Hepatocyte (in vitro differentiated cells): Measurements from ENCODE around the gene MMP15. TPM values are rescaled to one million over a fixed set of nuclear protein-coding genes. Genes with fewer than 3 reads are reported as not detected.
A peak's percentile ranks its signal among the peaks of the same experiment; 100 is the strongest.

Experiments
- DNase-seq: peaks from one replicate; pipeline ENCODE4 v3.0.0-alpha.2; 2016; ENCODE audit warnings: low spot score
- H2AFZ ChIP-seq: fragments of 200-600 bp; sonication (generic); 2 replicates; pipeline ENCODE4 v1.6.0; 2016; ENCODE audit warnings: antibody characterized with exemption, mild to moderate bottlenecking
- H3K27ac ChIP-seq: fragments of 200-600 bp; sonication (generic); 2 replicates; pipeline ENCODE4 v1.5.1; 2016; ENCODE audit warnings: mild to moderate bottlenecking
- H3K27me3 ChIP-seq: fragments of 200-600 bp; sonication (generic); 2 replicates; pipeline ENCODE4 v1.6.1; 2016
- H3K36me3 ChIP-seq: fragments of 200-600 bp; sonication (generic); replicated peaks from 2 replicates; pipeline ENCODE4 v1.5.1; 2016; ENCODE audit warnings: low read depth; ENCODE audit not compliant: insufficient read depth
- H3K4me1 ChIP-seq: fragments of 200-600 bp; sonication (generic); 2 replicates; pipeline ENCODE4 v1.5.1; 2016; ENCODE audit warnings: mild to moderate bottlenecking, moderate library complexity; ENCODE audit not compliant: insufficient read depth
- H3K4me2 ChIP-seq: fragments of 200-600 bp; sonication (generic); 2 replicates; pipeline ENCODE4 v1.6.0; 2016
- H3K4me3 ChIP-seq: fragments of 200-600 bp; sonication (generic); 2 replicates; pipeline ENCODE4 v1.5.1; 2016; ENCODE audit warnings: mild to moderate bottlenecking
- H3K79me2 ChIP-seq: fragments of 200-600 bp; sonication (generic); 2 replicates; pipeline ENCODE4 v1.6.0; 2017; ENCODE audit warnings: mild to moderate bottlenecking
- H3K9me2 ChIP-seq: fragments of 200-600 bp; sonication (generic); replicated peaks from 2 replicates; pipeline ENCODE4 v1.6.0; 2017; ENCODE audit warnings: mild to moderate bottlenecking; ENCODE audit not compliant: insufficient read depth
- H3K9me3 ChIP-seq: fragments of 200-600 bp; sonication (generic); 2 replicates; pipeline ENCODE4 v1.5.1; 2016; ENCODE audit warnings: low read depth, mild to moderate bottlenecking
- H4K20me1 ChIP-seq: fragments of 200-600 bp; sonication (generic); 2 replicates; pipeline ENCODE4 v1.6.0; 2016; ENCODE audit warnings: mild to moderate bottlenecking; ENCODE audit not compliant: insufficient read depth, poor library complexity, severe bottlenecking
- EZH2 ChIP-seq: fragments of 200-600 bp; sonication (generic); IDR thresholded peaks from 2 replicates; pipeline ENCODE4 v1.6.1; 2016; ENCODE audit warnings: antibody characterized with exemption, mild to moderate bottlenecking, borderline replicate concordance
- EZH2phosphoT487 ChIP-seq: fragments of 200-600 bp; sonication (generic); IDR thresholded peaks from one replicate; pipeline ENCODE4 v1.6.1; 2018; ENCODE audit warnings: antibody characterized with exemption, mild to moderate bottlenecking, low read depth, moderate library complexity; ENCODE audit not compliant: unreplicated experiment, severe bottlenecking
- WGBS: methylation state at CpG from one replicate; pipeline ENCODE4 v1.1.6; 2016; ENCODE audit warnings: low lambda C conversion rate; ENCODE audit errors: missing lambda C conversion rate; 5-methylcytosine and 5-hydroxymethylcytosine counted together
- polyA plus RNA-seq: library from polyadenylated mRNA; unstranded; fragments of >200 nt; fragmentation: Nextera tagmentation; extraction: Ambion mirVana; gene quantifications from 2 replicates; pipeline ENCODE4 v1.2.1, GENCODE V29; 2016
- total RNA-seq: library from RNA; depleted of rRNA; stranded (reverse); fragments of >200 nt; gene quantifications from 2 replicates; pipeline ENCODE4 v1.2.3, GENCODE V29; 2014
- TF ChIP-seq, protein P1 (sequence below): fragments of 200-600 bp; sonication (generic); IDR thresholded peaks from 2 replicates; pipeline ENCODE4 v1.5.1; 2016; ENCODE audit warnings: antibody characterized with exemption, mild to moderate bottlenecking; ENCODE audit not compliant: poor library complexity

MMP15 gene
- total and polyA plus RNA-seq, 2 experiments from 2014 or later, result 39.0 to 56.1 TPM

DNA sequence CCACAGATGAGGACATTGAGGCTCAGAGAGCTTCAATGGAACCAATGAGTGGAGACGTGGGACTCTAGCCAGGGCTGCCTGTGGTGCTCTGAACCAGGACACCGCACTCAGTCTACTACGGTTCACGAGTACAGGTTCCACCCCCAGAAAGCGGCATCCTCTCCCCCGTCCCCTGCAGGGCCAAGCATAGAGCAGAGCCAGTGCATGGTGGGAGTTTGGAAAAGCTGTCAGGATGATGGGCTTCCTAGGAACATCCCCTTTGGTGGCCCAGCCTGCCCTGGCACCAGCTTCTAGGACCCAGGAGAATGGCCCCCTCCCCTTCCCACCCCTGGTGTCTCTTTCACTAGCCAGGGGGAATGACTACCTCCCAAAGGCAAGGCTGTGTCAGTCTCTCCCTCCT lies 33.5 kb upstream of the MMP15 start:
- Histone ChIP-seq H3K27ac (no peak overlapping the region), H3K4me3 (no peak overlapping the region)
- 93% methylated on average over 6 of the region's 6 CpGs for WGBS

DNA sequence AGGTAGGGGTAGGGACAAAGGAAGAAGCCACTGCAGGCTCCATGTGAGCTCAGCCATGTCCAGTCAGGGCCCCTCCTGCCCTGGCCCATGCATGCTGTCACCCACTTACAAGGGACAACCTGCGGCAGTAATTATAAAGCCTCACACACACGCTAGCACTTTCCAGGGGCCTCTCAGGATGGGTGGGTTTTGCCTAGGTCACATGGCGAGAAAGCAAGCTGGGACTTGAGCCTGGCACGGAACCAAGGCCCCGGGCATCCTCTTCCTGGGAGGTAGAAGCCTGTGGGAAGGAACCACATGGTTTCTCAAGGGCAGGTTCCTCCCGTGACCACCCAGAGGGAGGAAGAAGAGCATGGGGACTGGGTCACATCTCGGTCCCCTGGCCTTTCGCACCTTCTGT lies 32.1 kb upstream of the MMP15 start:
- H3K27ac ChIP-seq, result peak overlapping the region; percentile 58
- 83% methylated on average over 8 of the region's 8 CpGs for WGBS

More for the DNA sequence above, 33.5 kb upstream of the MMP15 start:
- no peaks in the 10 kb centered on the region for H3K27me3 ChIP-seq
- no peaks in the 10 kb centered on the region for H3K4me1 ChIP-seq
- peaks cover 6% of the 10 kb centered on the region for H3K79me2 ChIP-seq
- no peak for TF ChIP-seq EZH2phosphoT487
- no peak for TF ChIP-seq EZH2
- TF ChIP-seq, protein P1, sequence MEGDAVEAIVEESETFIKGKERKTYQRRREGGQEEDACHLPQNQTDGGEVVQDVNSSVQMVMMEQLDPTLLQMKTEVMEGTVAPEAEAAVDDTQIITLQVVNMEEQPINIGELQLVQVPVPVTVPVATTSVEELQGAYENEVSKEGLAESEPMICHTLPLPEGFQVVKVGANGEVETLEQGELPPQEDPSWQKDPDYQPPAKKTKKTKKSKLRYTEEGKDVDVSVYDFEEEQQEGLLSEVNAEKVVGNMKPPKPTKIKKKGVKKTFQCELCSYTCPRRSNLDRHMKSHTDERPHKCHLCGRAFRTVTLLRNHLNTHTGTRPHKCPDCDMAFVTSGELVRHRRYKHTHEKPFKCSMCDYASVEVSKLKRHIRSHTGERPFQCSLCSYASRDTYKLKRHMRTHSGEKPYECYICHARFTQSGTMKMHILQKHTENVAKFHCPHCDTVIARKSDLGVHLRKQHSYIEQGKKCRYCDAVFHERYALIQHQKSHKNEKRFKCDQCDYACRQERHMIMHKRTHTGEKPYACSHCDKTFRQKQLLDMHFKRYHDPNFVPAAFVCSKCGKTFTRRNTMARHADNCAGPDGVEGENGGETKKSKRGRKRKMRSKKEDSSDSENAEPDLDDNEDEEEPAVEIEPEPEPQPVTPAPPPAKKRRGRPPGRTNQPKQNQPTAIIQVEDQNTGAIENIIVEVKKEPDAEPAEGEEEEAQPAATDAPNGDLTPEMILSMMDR, result no peak
- H3K36me3 ChIP-seq, result no peaks in the 10 kb centered on the region
- H2AFZ ChIP-seq, result no peak overlapping the region
- no peaks in the 10 kb centered on the region for H4K20me1 ChIP-seq
- DNase-seq, result peak; percentile 2
- H3K9me2 ChIP-seq, result no peaks in the 10 kb centered on the region
- H3K9me3 ChIP-seq, result no peaks in the 10 kb centered on the region
- H3K4me2 ChIP-seq, result no peak overlapping the region

DNA sequence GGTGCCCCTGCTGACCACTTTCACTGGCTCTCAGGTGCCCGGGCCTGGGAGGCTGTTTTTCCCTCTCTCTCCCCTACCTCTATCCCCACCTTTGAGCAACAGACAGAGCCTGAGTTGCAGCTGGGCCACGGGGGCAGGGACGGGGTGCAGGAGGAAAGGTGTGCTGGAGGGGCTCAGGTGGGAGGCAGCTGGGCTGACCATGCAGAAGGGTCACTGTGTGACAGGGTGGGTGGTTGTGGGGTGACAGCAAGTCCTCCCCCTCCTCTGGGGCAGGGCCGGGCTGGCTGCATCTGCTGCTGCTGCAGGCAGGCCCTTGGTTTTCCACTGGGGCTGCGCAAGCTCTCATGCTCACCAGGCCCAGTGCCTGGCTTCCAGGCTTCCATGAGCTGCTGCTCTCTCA lies 31.7 kb upstream of the MMP15 start:
- no peaks in the 10 kb centered on the region for H3K9me2 ChIP-seq
- H3K27ac ChIP-seq, result no peak overlapping the region
- H3K4me1 ChIP-seq, result peaks cover 7% of the 10 kb centered on the region
- H4K20me1 ChIP-seq, result peaks cover 5% of the 10 kb centered on the region
- no peak for TF ChIP-seq EZH2
- TF ChIP-seq, protein P1, result no peak
- TF ChIP-seq EZH2phosphoT487, result no peak
- no peaks in the 10 kb centered on the region for H3K27me3 ChIP-seq
- H2AFZ ChIP-seq, result no peak overlapping the region
- H3K9me3 ChIP-seq, result no peaks in the 10 kb centered on the region
- 97% methylated on average over 5 of the region's 5 CpGs for WGBS
- no peak overlapping the region for H3K4me2 ChIP-seq
- H3K79me2 ChIP-seq, result peaks cover 8% of the 10 kb centered on the region
- no peak for DNase-seq
- H3K4me3 ChIP-seq, result no peak overlapping the region
- no peaks in the 10 kb centered on the region for H3K36me3 ChIP-seq

More for the DNA sequence above, 32.1 kb upstream of the MMP15 start:
- TF ChIP-seq, protein P1, result no peak
- no peak for TF ChIP-seq EZH2
- TF ChIP-seq EZH2phosphoT487, result no peak
- H3K27me3 ChIP-seq, result no peaks in the 10 kb centered on the region
- no peak overlapping the region for H2AFZ ChIP-seq
- DNase-seq, result no peak
- H3K4me1 ChIP-seq, result peaks cover 3% of the 10 kb centered on the region
- no peaks in the 10 kb centered on the region for H3K9me2 ChIP-seq
- H3K4me3 ChIP-seq, result no peak overlapping the region
- H3K79me2 ChIP-seq, result peaks cover 6% of the 10 kb centered on the region
- no peaks in the 10 kb centered on the region for H3K9me3 ChIP-seq
- peaks cover 3% of the 10 kb centered on the region for H4K20me1 ChIP-seq
- H3K4me2 ChIP-seq, result no peak overlapping the region
- no peaks in the 10 kb centered on the region for H3K36me3 ChIP-seq

DNA sequence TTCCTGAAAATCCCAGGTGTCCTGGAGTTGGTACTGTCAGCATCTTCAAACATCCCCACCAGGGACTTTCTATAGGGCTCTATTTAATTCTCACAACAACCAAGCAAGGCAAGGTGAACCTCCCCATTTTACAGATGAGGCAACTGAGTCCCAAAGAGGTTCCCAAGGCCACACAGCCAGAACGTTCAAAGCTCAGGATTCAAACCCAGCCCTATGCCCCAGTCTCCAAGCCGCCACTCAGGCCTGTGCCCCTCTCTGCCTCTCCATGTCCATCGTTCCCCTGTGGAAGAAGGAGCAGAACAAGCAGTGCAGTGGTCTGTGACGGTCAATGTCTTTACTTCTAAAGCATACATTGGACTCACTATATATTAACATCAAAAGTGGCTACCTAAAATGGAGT lies 31.2 kb upstream of the MMP15 start:
- peaks cover 7% of the 10 kb centered on the region for H4K20me1 ChIP-seq
- TF ChIP-seq EZH2, result no peak
- no peak for TF ChIP-seq EZH2phosphoT487
- TF ChIP-seq, protein P1, result no peak
- no peak overlapping the region for H3K27ac ChIP-seq
- no peak overlapping the region for H3K4me2 ChIP-seq
- H3K79me2 ChIP-seq, result peaks cover 11% of the 10 kb centered on the region
- no peak overlapping the region for H3K4me3 ChIP-seq
- H3K36me3 ChIP-seq, result no peaks in the 10 kb centered on the region
- no peaks in the 10 kb centered on the region for H3K27me3 ChIP-seq
- 98% methylated on average over 4 of the region's 4 CpGs for WGBS
- H3K4me1 ChIP-seq, result peaks cover 12% of the 10 kb centered on the region
- no peak overlapping the region for H2AFZ ChIP-seq
- no peaks in the 10 kb centered on the region for H3K9me3 ChIP-seq
- H3K9me2 ChIP-seq, result no peaks in the 10 kb centered on the region
- no peak for DNase-seq
